Posterior vena cava (tissue), 2 donors: Measurements from ENCODE around the gene CSNK1A1. TPM values are rescaled to one million over a fixed set of nuclear protein-coding genes. Genes with fewer than 3 reads are reported as not detected.
"Not testable (repeated sequence)": the region's sequence is repeated elsewhere in the genome, so short reads cannot be mapped to it uniquely, and the experiment has no call there.

Experiments
- DNase-seq: peaks from one replicate; pipeline ENCODE4 v3.0.0-alpha.2; 2020; ENCODE audit warnings: low spot score
- intact Hi-C, 2 donors: fragments of 100-400 bp; cut with DNase I; formaldehyde crosslinking; loops; one replicate each; pipeline versions ENCODE4 v1.14.1 to v1.14.2; 2022 to 2023
- total RNA-seq, 2 donors: library from RNA; stranded (reverse); fragmentation: NEBNext Ultra II Directional; extraction: Animal tissue kit (Norgen Biotek cat#: 25700); gene quantifications; one replicate each; pipeline ENCODE4 v1.2.1, GENCODE V29; 2021
- donor health status: DM: yes; HTN: yes; CAD: no.
- donor health status: DM: yes; HTN: yes; CAD: no.

The CSNK1A1 gene
- total RNA-seq, 2 donors from 2014 or later: 223 to 231 TPM

DNA sequence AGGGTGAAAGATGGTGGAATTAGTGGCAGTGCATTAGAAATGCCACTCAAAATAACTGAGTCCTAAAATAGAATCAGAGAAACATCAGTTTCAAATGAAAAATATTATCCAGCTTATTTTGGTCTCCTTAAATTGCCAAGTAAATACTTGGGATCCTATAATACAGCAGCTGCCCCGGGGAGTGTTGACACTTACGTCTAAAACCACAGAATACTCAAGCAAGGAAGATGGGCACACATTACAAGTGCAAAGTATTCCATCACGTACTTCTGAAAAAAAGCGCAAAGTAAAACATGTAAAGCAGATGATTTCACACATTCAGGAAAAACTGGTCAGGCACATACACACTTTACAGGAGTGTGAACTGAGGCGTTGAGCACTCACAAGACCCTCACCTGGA is 27.7 kb upstream of the CSNK1A1 start:
- intact Hi-C loops: no loop called here
- DNase-seq: no peak

DNA sequence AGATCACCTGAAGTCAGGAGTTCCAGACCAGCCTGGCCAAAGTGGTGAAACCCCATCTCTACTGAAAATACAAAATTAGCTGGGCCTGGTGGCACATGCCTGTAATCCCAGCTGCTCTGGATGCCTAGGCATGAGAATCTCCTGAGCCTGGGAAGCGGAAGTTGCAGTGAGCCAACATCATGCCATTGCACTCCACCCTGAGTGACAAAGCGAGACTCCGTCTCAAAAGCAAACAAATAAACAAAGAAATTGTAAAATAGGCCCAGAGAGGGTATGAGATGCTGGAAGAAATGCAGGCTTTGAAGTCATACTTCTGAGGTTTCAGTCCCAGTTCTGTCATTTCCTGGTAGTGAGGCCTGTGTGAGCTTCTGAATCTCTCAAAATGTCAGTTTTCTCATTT is 24.8 kb upstream of the CSNK1A1 start:
- intact Hi-C loops: no loop called here
- no peak for DNase-seq

DNA sequence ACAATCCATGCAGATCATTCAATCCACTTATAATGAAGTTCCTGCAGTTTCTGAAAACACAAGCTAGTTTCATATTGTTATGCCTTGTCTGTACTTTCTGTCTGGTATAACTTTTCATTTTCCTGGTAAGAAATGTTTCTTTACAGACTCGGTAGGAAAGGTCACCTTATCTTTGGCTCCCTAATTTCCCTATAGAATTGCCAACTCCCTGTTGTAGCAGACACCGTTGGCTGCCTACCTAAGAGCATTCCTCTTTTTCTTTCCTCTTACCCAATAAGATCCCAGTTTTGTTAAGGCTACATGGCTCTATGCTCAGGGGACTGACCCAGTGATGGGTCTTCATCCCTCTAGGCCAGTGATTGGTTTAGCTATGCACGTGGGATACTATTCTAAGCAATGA is 23.9 kb upstream of the CSNK1A1 start:
- intact Hi-C loops: no loop called here
- DNase-seq: no peak

DNA sequence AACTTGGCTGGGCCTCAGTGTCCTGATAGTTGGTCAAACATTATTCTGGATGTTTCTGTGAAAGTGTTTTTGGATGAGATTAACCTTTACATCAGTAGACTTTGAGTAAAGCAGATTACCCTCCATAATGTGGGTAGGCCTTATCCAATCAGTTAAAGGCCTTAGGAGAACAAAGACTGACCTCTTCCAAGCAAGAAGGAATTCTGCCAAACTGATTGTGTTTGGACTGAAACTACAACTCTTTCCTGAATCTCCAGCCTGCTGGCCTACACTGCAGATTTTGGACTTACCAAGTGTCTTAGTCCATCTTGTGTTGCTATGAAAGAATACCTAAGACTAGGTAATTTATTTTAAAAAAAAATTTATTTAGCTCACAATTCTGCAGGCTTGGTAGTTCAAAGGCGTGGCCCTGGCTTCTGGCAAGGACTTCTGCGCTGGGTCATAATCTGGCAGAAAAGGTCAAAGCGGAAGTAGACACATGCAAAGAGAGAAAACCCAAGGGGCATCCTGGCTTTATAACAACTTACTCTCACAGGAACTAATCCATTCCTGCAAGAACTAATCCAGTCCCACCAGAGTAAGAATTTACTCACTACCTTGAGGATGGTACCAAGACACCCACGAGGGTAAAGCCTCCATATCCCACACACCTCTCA is 21.5 kb upstream of the CSNK1A1 start:
- intact Hi-C loops: no loop called here
- no peak for DNase-seq

DNA sequence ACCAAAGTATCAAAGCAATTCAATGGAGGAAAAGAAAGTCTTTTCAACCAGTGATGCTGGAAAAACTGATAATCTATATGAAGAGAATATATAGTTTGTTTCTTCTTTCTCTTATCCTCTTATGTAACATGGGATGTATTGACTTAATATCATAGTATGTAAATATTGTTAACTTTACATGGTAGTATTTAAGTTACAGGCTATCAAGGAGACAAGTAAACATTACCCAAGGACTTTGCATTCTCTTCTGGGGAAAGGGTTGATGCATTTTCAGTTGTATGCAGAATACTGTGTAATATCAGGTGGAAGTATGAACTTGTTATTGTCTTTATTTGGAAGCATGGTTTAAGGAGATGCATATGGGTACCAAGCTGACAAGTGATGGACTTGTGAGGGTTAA is 20.9 kb upstream of the CSNK1A1 start:
- DNase-seq: no peak
- intact Hi-C loops: no loop called here

DNA sequence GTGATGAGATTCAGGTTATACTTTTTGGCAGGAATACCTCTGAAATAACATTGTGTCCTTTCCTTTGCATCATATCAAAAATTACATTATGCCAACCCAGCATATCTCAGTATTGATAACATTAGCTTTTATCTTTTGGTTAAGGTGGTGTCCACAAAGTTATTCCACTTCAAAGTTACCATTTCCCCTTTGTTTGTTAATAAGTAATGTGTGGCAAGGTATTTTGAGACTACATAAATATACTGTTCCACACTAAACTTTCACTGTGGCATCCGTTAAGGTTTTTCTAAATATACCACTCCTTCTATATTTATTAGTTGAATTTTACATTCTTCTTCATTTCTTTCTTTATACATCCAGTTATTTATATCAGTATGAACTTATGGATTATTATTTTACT is 16.0 kb upstream of the CSNK1A1 start:
- intact Hi-C loops: loop anchor here in 1 of 2 donors (5.0 kb wide), 1 partner anchor 200 kb away; no protein-coding TSS in a partner anchor
- no peak for DNase-seq

DNA sequence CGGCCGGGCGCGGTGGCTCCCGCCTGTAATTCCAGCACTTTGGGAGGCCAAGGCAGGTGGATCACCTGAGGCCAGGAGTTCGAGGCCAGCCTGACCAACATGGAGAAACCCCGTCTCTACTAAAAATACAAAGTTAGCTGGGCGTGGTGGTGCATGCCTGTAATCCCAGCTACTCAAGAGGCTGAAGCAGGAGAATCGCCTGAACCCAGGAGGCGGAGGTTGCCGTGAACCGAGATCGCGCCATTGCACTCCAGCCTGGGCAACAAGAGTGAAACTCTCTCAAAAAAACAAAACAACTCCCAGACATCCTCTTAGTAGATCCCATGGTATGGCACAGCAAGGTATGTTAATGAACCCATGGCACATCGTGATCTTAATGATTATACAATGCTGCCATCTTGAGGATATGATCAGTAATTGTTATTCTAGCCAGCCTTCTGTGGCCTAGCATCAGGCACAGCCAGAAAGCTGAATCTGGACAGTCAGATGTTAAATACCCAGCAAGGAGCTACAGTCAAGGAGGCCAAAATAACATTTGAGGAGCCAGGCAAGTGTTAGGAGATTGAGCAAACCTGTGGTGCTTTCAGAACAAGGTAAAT is 13.4 kb upstream of the CSNK1A1 start:
- intact Hi-C loops: loop anchor here in 1 of 2 donors (2.0 to 5.0 kb wide), 2 partner anchors 122 to 197 kb away; no protein-coding TSS in a partner anchor
- DNase-seq: not testable (repeated sequence)

DNA sequence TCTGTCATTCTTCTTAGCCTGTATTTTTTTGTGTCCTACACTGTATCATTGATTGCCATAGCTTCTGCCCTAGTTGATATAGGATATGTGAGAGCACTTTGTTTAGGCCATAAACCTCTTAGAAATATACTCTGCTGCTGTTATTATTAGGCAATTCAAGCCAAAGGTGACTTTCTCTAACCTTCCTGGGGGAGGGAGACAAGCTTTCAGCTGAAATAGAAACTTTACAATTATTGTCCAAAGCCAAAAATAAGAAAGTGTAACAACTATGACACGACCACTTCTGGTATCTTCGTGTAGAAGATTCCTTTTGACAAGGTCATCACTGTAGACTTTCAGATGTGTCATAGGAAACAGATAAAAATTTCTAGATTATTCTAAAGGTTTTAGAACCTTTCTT is 12.2 kb upstream of the CSNK1A1 start:
- no peak for DNase-seq
- intact Hi-C loops: no loop called here

DNA sequence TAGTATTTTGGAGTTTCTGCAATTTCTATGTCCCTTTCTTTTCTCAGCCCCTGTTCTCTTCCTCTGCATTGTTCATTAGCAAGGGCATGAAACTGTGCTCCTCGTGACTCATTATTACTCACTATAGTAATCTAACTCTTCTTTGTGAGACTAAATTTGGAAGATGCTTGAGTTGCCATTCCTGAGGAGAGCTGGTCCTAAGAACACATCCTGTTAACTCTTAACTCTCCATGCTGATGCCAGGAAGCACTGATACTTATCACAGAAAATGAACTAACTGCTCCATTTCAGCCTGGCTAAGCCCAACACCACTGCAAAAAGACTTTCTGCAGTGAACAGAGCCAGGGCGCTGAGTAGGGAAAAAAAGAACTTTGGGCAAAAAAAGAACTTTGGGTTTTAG is 10.6 kb upstream of the CSNK1A1 start:
- DNase-seq: no peak
- intact Hi-C loops: no loop called here

DNA sequence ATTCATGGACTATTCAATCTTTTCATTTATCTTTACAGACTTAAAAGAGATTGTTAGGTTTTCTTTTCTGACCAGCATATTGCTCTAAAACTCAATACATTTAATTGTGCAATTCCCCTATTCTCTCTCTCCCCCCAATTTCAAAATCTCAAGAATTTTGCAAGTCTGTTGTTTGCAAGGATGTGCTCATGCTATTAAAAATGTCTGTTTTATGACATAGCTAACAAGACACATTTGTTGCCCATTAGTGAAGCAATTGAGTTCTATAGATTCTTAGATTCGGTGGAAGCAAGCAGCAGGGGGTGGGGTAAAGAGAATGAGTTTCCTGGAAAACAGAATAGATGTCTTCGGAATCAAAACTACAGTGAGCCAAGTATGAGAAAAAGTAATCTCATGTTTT is 8.5 kb upstream of the CSNK1A1 start:
- no peak for DNase-seq
- intact Hi-C loops: no loop called here

DNA sequence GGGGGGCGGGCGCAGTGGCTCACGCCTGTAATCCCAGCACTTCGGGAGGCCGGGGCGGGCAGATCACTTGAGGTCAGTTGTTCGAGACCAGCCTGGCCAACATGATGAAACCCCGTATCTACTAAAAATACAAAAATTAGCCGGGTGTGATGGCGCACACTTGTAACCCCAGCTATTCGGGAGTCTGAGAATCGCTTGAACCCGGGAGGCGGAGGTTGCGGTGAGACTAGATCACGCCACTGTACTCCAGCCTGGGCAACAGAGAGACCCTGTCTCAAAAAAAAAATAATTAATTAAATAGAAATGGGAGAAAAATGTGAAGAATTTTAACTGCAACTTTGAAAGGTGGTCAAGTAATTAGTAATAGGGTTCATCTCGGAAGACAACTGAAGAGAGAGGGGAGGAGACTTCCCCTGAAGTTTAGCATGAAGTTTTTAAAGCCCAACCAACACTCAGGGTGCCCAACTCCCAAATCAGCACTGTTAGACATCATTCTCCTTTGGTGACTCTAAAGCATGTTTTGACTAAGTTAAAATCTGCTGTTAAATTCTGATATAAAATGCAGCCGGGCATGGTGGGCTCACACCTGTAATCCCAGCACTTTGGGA is 1.4 kb upstream of the CSNK1A1 start:
- no peak for DNase-seq
- intact Hi-C loops: loop anchor here in 1 of 2 donors (5.0 kb wide), 1 partner anchor 110 kb away; no protein-coding TSS in a partner anchor

DNA sequence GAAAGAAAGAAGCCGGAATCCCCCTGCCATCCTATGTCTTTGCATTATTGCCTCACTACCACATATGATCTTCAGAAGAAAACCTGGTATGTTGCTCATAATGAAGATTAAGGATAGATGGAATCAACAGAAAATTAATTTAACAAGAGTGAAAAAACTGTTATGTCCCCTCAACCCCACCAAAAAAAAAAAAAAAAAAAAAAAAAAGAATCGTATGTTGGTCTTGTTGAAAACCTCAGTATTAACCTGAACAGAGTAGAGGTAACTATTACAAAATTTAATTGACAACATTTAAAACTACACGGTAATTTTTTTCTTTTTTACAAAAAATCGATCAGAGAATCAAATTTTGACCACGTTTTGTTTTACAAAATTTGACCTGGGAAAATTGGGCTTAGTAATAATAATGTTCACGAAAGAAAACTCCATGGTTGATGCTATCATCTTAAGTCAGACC is 827 bp upstream of the CSNK1A1 start:
- no peak for DNase-seq
- intact Hi-C loops: loop anchor here in 1 of 2 donors (5.0 kb wide), 1 partner anchor 110 kb away; no protein-coding TSS in a partner anchor

DNA sequence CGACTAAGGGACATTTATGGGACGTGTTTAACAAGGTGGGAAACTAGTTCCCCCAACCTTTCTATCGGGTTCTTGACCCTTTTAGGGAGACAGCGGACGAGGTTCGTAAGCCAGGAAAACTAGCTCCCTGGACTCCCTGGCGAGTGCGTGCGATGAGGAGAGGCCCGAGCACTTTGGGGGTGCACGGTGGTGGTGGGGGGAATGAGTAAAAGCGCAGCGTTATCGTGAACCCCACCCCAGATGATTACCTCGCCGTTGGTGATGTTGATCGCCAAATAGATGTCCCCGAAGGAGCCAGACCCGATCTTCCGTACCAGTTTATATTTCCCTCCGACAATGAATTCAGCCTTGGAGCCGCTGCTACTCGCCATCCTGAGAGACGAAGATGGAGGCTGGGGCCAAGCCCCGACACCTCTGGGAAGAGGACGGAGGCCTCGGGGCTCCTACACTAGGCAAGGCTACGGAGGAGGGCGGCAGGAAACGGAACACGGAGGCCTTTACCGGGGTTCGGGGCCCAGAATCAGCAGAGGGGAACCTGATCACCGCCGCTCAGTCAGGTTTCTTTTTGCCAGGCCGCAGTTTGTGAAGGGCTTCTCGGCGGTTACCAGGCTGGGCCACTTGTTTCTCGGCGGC is 529 bp downstream of the CSNK1A1 start:
- intact Hi-C loops: loop anchor here in 1 of 2 donors (5.0 kb wide), 1 partner anchor 108 kb away; no protein-coding TSS in a partner anchor
- DNase-seq: no peak

DNA sequence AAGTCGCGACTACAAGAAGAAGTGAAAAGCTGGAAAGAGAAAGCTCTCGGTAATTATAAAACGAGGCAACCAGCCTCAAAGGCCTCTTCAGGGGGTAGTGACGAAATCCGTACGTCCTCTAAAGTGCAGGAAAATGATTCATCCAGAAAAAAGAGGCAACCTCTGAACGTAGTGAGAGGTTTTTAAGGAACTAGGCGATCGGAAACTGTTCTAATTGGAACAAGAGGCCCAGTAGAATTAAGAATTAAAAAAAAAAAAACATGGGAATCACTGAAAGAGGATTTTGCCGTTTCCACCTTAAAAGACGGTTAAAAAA is 1.0 kb downstream of the CSNK1A1 start:
- intact Hi-C loops: loop anchor here in 1 of 2 donors (5.0 kb wide), 1 partner anchor 108 kb away; no protein-coding TSS in a partner anchor
- DNase-seq: no peak

DNA sequence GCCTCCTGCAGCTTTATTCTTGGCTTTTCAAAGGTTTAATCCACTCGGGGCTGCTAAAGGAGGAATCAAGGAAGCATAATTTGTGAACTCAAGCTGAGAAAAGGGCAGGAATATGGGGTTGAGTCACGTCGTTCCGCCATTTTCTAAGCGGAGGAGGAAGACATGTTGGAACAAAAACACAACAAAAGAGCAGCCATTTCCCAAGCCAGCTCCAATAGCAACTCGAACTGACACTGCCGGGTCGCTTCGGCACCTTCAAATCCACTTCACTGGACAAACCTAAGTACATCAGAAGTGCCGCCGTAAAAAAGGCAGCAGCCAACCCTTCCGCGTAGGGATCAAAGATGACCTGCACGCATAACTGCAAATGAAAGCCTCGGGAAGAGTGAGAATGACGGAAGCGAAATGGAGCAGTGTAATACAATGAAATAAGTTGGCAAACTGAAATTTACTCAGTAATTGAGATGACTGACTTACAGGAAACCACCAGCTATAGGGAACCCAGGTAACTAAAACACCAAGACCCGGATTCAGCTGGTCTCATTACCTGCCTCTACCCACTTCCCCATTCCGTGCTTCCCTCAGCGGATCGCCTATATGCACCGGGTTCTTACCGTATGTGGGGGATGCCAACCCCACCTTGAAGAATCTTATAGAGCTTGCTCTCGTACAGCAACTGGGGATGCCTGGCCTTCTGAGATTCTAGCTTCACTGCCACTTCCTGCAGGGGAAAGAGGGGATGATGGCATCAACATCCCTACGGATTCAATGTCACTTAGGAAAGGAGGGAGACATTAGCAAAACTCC is 1.6 kb downstream of the CSNK1A1 start:
- intact Hi-C loops: loop anchor here (5.0 kb wide), 2 partner anchors 42 to 107 kb away; no protein-coding TSS in a partner anchor

DNA sequence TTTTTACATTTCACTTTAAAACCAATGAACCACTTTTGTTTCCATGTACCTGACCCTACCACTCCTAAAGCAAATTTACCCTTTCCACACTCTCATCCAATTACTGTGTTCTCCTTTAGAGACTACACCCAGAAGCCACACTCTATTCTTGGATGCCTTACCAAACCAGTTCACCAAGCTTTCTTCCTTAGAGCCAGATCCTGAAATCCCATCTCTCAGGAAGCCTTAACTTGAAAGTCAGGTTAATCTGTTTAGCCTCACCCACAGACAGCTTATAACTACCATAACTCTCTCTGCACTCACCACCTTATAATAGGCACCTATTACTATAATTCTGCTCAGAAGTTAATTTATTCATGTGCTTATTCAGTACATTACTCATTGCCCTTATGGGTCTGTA is 4.3 kb downstream of the CSNK1A1 start:
- DNase-seq: no peak
- intact Hi-C loops: loop anchor here in 1 of 2 donors (5.0 kb wide), 1 partner anchor 40 kb away; no protein-coding TSS in a partner anchor

More for the DNA sequence above, 1.6 kb downstream of the CSNK1A1 start:
- DNase-seq: no peak

DNA sequence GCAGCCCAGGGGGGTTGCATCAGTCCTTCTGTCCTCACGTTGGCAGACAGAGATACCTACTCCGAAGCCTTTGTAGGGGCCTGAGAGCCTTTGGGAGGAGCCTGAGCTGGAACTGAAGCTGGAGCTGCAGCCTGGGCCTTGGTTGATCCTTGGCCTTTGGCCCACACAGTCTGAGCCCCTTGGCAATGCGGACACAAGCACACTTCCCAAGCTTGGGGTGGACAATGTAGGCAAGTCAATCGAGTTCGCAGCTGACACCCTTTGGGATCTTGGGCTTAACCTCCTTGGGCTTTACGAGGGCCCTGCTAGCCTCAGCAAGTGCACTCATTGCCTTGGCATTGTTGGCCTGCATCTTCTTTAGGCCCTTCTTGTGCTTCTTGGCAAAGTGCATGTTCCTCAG is 5.9 kb downstream of the CSNK1A1 start:
- DNase-seq: no peak
- intact Hi-C loops: loop anchor here in 1 of 2 donors (5.0 kb wide), 1 partner anchor 38 kb away; no protein-coding TSS in a partner anchor

DNA sequence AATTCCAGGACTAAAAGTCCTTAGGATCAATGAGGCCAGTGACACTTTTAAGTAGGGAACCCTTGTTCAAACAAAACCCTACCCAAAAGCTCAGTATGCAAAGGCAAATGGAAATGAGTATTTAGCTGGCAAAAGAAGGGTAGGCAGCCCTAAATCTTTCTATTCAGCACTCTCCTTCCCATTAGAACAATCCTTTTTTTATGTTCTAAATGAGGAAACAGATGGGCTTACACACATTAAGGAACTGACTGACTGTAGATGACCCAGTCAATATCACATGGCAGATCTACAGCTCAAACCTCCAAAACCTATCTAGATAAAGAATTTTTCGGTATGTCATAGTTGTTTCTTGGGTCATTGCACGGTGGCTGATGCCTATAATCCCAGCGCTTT is 7.2 kb downstream of the CSNK1A1 start:
- intact Hi-C loops: no loop called here
- DNase-seq: no peak

DNA sequence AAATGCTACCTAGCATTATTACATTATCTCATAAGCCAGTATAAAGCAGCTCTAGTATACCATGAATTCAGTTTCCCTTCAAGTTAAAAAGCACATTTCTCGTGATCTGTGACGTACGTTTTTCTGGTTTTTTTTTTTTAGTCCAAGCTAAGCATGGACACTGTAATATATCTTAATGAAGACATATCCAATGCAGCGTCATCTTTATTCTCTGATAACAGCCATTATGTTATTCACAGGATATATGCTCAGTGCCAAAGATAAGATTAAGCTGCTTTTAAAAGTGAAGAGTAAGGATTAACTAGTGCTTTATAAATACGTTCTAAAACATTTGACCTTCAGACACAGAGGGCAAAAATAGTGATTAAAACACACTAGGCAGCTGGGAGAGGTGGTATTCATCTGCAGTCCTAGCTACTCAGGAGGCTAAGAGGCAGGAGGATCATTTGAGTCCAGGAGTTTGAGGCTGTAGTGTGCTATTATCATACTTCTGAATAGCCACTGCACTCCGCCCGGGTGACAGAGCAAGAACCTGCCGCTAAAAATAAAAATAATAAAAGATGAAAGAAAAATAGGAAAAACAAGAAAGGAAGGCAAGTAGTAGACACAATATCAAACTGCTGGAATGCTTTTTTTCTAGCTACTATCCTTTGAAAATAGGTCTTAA is 7.7 kb downstream of the CSNK1A1 start:
- intact Hi-C loops: no loop called here
- no peak for DNase-seq
